ENCODE data around the gene DNAJC3. TPM values are rescaled to one million over a fixed set of nuclear protein-coding genes. Genes with fewer than 3 reads are reported as not detected.

Gene DNAJC3
- total and polyA plus RNA-seq, 2 of the 8 experiments (the other 6 are each of a cell fraction or from before 2014, with no cell fraction given): 4.3 to 24.1 TPM

GRCh38 chr13:95722241-95722640 is 45.3 kb downstream of the DNAJC3 start:
- no peak overlapping the region for H2BK5ac ChIP-seq (ENCODE audit: low read depth, low read length)
- 100% methylated on average over 1 of the region's 1 CpG; no CpG with 5 or more reads in 1 of the 2 experiments for WGBS, 2 experiments (ENCODE audit: extremely low coverage in 1 of 2, insufficient coverage in 1 of 2, insufficient read length in 1 of 2, insufficient replicate concordance in 2 of 2, low coverage in 1 of 2, low lambda C conversion rate in 2 of 2, missing lambda C conversion rate in 1 of 2)

More at GRCh38 chr13:95722241-95722640, 45.3 kb downstream of the DNAJC3 start:
- H3K79me1 ChIP-seq (ENCODE audit: low read depth, low read length): no peaks in the 10 kb centered on the region
- H3K4me3 ChIP-seq (ENCODE audit: extremely low read depth in 1 of 4, insufficient read depth in 2 of 4, low read depth in 3 of 4, low read length in 4 of 4): no peak overlapping the region
- FAIRE-seq: no peak
- H3K4me2 ChIP-seq (ENCODE audit: insufficient read depth in 1 of 2, low read depth in 2 of 2, low read length in 2 of 2): no peak overlapping the region
- H3K27me3 ChIP-seq (replicated peaks in 1 of 4; ENCODE audit: control insufficient read depth in 3 of 4, extremely low read depth in 1 of 4, insufficient read depth in 3 of 4, low read length in 3 of 4): no peaks in the 10 kb centered on the region
- no peaks in the 10 kb centered on the region for H3K4me1 ChIP-seq (replicated peaks in 1 of 4; ENCODE audit: control insufficient read depth in 3 of 4, insufficient read depth in 4 of 4, low read length in 3 of 4)
- H4K20me1 ChIP-seq (replicated peaks in 1 of 2; ENCODE audit: control insufficient read depth in 1 of 2, insufficient read depth in 2 of 2, low read length in 2 of 2): no peaks in the 10 kb centered on the region
- H3K79me2 ChIP-seq (ENCODE audit: control insufficient read depth in 1 of 2, insufficient read depth in 2 of 2, low read length in 2 of 2): no peaks in the 10 kb centered on the region
- H3K23me2 ChIP-seq (ENCODE audit: low read depth, low read length): no peaks in the 10 kb centered on the region
- no peak overlapping the region for H4K8ac ChIP-seq (ENCODE audit: extremely low read depth, insufficient read depth, low read length)
- no peak overlapping the region for H3K18ac ChIP-seq (ENCODE audit: extremely low read depth, low read length)
- H3K36me3 ChIP-seq (ENCODE audit: control insufficient read depth in 2 of 4, insufficient read depth in 4 of 4, low read length in 3 of 4): peaks cover 0 to 3% (median 0%) of the 10 kb centered on the region in 4 experiments; a peak in 1 of 8 replicates
- H3K4ac ChIP-seq (replicated peaks; ENCODE audit: insufficient read length, low read depth, low read length): no peak overlapping the region
- H2AFZ ChIP-seq (ENCODE audit: low read length): no peak overlapping the region
- no peak overlapping the region for H3K9ac ChIP-seq (replicated peaks in 1 of 4; ENCODE audit: extremely low read depth in 1 of 4, low read depth in 3 of 4, low read length in 3 of 4)
- no peaks in the 10 kb centered on the region for H3K9me3 ChIP-seq (ENCODE audit: insufficient read depth in 2 of 2, low read depth in 1 of 2, low read length in 1 of 2)
- no peak overlapping the region for H2BK15ac ChIP-seq (ENCODE audit: low read length)
- no peak overlapping the region for H3K23ac ChIP-seq (ENCODE audit: insufficient read length)
- POLR2A ChIA-PET (ENCODE audit: partially characterized antibody): interaction anchor here (1.3 kb wide), 1 partner anchor 20 kb away, joined by 3 read pairs; no protein-coding TSS in a partner anchor
- CTCF ChIA-PET (ENCODE audit: partially characterized antibody): interaction anchor here (0.6 kb wide), 2 partner anchors 23 to 98 kb away, joined by 3 to 4 read pairs; no protein-coding TSS in a partner anchor
- no peak for DNase-seq (ENCODE audit: low read depth in 1 of 2, low spot score in 2 of 2)
- H2BK120ac ChIP-seq (replicated peaks; ENCODE audit: low read depth, low read length): no peak overlapping the region
- H3K27ac ChIP-seq (ENCODE audit: low read depth, low read length): no peak overlapping the region
- H3K56ac ChIP-seq (replicated peaks; ENCODE audit: insufficient read length, low read depth, low read length): no peak overlapping the region
- no peak overlapping the region for H3K14ac ChIP-seq (ENCODE audit: insufficient read length)
- H4K5ac ChIP-seq (ENCODE audit: insufficient read length, low read depth, low read length): no peak overlapping the region
- no peak overlapping the region for H4K91ac ChIP-seq (replicated peaks; ENCODE audit: insufficient read length, low read length)
- H2BK20ac ChIP-seq (ENCODE audit: low read length): no peak overlapping the region
- H2BK12ac ChIP-seq (ENCODE audit: low read depth, low read length): no peak overlapping the region
- no peak overlapping the region for H2AK5ac ChIP-seq (ENCODE audit: low read depth, low read length)
- no peak for TF ChIP-seq ATF2 (IDR thresholded peaks at IDR 0.05; ENCODE audit: low read length)
- no peak for TF ChIP-seq EGR1 (IDR thresholded peaks at IDR 0.05; ENCODE audit: borderline replicate concordance, low read depth, low read length)
- no peak for TF ChIP-seq KDM4A (IDR thresholded peaks at IDR 0.05; ENCODE audit: low read depth, low read length, severe bottlenecking)
- no peak for TF ChIP-seq NANOG (IDR thresholded peaks at IDR 0.05; ENCODE audit: insufficient read depth, low read depth, low read length, poor library complexity, severe bottlenecking)
